SU-DHL-6 (cell line): ENCODE results near the gene CPZ.

ENCODE experiments used
- EZH2phosphoT487 ChIP-seq: fragments of 200-600 bp; sonication (generic), shearing (Covaris generic); conservative IDR thresholded peaks from 2 replicates; pipeline ENCODE4 v1.6.1; 2018; ENCODE audit warnings: mild to moderate bottlenecking, antibody characterized with exemption, low read length, moderate library complexity, mixed read lengths
- TF ChIP-seq, protein P1 (sequence below): fragments of 200-600 bp; sonication (generic); IDR thresholded peaks from one replicate; pipeline ENCODE4 v1.5.1; 2017; ENCODE audit warnings: antibody characterized with exemption, mild to moderate bottlenecking, low read length, moderate library complexity; ENCODE audit not compliant: insufficient read depth, poor library complexity, severe bottlenecking

DNA sequence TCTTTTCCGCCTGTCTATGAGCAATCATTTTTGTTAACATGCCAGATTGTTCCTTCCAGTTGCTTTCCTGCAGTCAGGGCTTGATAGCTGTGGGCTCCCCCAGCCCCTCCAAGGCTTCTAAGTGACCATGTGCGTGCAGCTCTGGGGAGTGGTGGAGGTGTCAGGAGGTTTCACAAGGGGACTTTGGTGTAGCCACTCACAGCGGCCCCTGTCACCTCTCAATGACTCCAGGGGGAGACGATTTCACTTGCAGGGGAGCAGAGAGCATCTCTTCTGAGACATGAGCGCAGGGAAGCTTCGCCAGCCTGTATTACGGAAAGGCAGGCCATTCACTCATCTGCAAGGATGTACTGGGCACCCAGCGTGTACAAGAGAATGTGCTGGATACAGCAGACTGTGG lies 15.5 kb upstream of the CPZ start:
- TF ChIP-seq, protein P1, sequence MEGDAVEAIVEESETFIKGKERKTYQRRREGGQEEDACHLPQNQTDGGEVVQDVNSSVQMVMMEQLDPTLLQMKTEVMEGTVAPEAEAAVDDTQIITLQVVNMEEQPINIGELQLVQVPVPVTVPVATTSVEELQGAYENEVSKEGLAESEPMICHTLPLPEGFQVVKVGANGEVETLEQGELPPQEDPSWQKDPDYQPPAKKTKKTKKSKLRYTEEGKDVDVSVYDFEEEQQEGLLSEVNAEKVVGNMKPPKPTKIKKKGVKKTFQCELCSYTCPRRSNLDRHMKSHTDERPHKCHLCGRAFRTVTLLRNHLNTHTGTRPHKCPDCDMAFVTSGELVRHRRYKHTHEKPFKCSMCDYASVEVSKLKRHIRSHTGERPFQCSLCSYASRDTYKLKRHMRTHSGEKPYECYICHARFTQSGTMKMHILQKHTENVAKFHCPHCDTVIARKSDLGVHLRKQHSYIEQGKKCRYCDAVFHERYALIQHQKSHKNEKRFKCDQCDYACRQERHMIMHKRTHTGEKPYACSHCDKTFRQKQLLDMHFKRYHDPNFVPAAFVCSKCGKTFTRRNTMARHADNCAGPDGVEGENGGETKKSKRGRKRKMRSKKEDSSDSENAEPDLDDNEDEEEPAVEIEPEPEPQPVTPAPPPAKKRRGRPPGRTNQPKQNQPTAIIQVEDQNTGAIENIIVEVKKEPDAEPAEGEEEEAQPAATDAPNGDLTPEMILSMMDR: no peak
- TF ChIP-seq EZH2phosphoT487: no peak
